Sigmoid colon (tissue), 3 donors: ENCODE data around the gene RHEX.

ENCODE experiments used
- CTCF ChIP-seq, 4 experiments: fragments of 450-650 bp in 3 of 4; fragments of 200-600 bp in 1 of 4; IDR thresholded peaks; one replicate each; pipeline ENCODE4 v1.5.1; 2016 to 2019; ENCODE audit warnings: antibody characterized with exemption in 4 of 4, mild to moderate bottlenecking in 3 of 4, moderate library complexity in 2 of 4
- POLR2A ChIP-seq, 2 donors: fragments of 450-650 bp; IDR thresholded peaks; one replicate each; pipeline ENCODE4 v1.6.1; 2016; ENCODE audit warnings: antibody characterized with exemption in 2 of 2, mild to moderate bottlenecking in 2 of 2, moderate library complexity in 2 of 2

DNA sequence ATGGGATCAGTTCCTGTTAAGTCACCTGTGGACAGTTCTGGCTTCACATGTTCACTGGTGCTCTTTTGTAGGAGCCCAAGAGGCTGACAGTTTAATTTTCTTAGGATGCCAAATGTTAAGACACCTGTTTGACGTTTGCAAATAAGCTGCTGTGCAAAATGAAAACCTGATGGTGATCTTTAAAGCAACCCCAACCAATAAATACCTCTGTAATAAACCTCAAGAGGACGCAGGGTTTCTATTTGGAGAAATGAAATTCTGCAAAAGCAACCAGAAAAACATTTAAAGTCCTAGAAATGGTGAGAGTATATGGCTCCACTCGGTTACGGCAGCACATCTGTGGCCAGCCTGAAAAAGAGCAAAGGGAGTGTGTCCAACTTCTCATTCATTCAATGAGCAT is 5.7 kb upstream of the RHEX start:
- TF ChIP-seq POLR2A (IDR thresholded peaks at IDR 0.05) (no peak), CTCF (IDR thresholded peaks at IDR 0.05) (no peak)
